CD4-positive, alpha-beta T cell treated with Interleukin-4 for 1 hour (primary cell): ENCODE results near the gene VWCE.
"Not testable (repeated sequence)": the region's sequence is repeated elsewhere in the genome, so short reads cannot be mapped to it uniquely, and the experiment has no call there.

ENCODE experiments used
- DNase-seq, 2 donors: peaks; one replicate each; pipeline ENCODE4 v3.0.0-alpha.2; 2020 to 2022

The VWCE gene

DNA sequence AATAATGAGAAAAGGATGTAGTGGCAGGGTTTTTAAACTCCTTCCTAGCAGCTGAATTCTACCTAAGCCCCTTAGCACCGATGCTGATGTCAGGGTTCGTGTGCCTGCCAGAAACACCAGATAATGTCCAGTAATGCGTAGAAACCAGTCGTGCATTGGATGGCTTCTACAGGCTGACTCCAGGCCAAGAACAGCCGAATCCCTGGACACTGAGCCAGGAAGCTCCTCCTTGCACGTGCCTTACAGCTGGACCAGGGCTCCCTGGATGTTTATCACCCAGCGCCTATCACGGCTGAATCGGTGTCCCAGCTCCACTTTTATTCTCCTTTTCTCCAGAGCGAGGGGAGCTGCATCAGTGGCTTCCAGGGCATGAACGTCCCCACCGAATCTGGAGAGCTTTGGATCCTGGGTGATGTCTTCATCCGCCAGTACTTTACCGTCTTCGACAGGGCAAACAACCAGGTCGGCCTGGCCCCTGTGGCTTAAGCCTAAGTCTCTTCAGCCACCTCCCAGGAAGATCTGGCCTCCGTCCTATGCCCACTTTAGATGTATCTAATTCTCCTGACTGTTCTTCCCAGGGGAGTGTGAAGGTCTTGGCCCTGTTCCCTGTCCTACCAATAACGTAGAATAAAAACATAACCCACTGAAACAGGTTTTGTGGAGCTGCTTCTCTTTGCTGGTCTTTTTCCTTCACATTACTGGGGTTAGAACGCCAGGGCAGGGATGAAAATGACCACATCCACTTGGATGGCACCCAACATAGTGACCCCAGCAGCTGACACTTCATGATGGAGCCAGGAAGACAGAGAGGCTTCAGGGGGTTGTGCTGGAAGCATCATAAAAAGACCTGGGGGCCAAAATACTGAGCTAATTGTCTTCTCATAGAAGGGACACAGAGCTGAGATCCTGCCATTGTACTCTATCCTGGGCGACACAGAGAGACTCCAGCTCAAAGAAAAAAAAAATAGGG, 44.0 kb downstream of the VWCE start:
- DNase-seq, result not testable (repeated sequence)

DNA sequence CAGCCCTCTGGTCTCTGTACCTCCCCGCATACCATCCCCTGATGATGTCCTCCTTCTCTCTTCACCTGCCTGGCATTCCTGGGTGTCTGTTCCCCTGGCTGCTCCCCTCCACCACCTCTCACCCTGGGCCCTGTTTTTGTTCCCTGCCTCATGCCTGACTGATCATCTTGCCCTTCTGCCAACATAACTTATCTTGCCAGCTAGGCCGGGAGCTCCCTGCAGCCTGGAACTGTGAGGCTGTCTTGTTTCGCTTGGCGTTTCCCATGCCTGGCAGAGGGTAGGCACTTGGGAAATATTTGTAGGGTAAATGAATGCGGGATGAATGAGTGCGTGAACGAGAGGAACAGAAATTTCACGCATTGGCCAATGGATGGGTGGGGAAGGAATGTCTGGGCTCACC, 45.9 kb downstream of the VWCE start:
- not testable (repeated sequence) for DNase-seq

- not testable (repeated sequence) for DNase-seq
Measured at GRCh38 chr11:61248071-61248470, 47.0 kb downstream of the VWCE start.

GRCh38 chr11:61245284-61245964, 49.7 kb downstream of the VWCE start:
- not testable (repeated sequence) for DNase-seq

- DNase-seq, result not testable (repeated sequence)
Measured at GRCh38 chr11:61241526-61241925, 53.6 kb downstream of the VWCE start.

GRCh38 chr11:61240875-61241274, 54.2 kb downstream of the VWCE start, which contains the start of gene PGA5:
Gene PGA5 (plus strand): TSS chr11:61241175. CDS start chr11:61241227, 52 bp downstream.
- not testable (repeated sequence) for DNase-seq

GRCh38 chr11:61240288-61240687, 54.8 kb downstream of the VWCE start:
- DNase-seq, result not testable (repeated sequence)

GRCh38 chr11:61237130-61237529, 58.0 kb downstream of the VWCE start:
- DNase-seq, result not testable (repeated sequence)

GRCh38 chr11:61232548-61233145, 62.5 kb downstream of the VWCE start:
- not testable (repeated sequence) for DNase-seq

DNA sequence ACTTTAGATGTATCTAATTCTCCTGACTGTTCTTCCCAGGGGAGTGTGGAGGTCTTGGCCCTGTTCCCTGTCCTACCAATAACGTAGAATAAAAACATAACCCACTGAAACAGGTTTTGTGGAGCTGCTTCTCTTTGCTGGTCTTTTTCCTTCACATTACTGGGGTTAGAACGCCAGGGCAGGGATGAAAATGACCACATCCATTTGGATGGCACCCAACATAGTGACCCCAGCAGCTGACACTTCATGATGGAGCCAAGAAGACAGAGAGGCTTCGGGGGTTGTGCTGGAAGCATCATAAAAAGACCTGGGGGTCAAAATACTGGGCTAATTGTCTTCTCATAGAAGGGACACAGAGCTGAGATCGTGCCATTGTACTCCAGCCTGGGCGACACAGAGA, 63.5 kb downstream of the VWCE start:
- not testable (repeated sequence) for DNase-seq

GRCh38 chr11:61231033-61231432, 64.1 kb downstream of the VWCE start:
- not testable (repeated sequence) for DNase-seq

DNA sequence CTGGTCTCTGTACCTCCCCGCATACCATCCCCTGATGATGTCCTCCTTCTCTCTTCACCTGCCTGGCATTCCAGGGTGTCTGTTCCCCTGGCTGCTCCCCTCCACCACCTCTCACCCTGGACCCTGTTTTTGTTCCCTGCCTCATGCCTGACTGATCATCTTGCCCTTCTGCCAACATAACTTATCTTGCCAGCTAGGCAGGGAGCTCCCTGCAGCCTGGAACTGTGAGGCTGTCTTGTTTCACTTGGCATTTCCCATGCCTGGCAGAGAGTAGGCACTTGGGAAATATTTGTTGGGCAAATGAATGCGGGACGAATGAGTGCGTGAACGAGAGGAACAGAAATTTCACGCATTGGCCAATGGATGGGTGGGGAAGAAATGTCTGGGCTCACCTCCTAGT, 65.7 kb downstream of the VWCE start:
- not testable (repeated sequence) for DNase-seq

DNA sequence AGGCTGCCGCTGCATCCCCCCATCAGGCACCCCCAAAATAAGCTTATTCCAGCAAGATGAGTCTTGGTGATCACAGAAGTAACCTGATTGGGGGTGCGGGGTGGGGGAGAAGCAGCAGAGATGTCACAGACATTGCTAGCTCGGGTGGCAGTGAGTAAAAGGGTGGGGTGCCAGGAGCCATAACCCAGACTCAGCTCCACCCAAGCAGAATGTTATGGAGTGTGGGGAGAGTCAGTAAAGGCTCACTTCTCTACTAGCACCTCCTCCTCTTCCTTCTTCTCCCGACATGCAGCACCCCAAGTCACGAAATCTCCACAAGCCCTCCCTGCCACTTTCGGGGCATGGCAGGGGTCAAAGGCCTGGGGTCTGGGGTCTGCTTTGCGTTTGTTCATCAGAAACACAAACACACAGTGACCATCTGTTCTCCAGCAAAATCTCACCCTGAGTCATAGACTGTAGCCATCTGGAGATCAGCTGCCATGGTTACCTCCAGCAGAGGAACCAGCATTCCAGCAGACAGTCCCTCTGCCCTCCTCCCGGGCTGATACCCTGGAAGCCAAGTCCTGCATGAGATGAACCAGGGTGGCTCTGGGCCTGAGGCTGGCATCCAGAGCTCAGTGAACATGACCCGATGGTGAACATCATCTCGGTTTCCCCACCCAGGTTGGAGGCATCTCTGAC, 68.5 kb downstream of the VWCE start:
- not testable (repeated sequence) for DNase-seq

DNA sequence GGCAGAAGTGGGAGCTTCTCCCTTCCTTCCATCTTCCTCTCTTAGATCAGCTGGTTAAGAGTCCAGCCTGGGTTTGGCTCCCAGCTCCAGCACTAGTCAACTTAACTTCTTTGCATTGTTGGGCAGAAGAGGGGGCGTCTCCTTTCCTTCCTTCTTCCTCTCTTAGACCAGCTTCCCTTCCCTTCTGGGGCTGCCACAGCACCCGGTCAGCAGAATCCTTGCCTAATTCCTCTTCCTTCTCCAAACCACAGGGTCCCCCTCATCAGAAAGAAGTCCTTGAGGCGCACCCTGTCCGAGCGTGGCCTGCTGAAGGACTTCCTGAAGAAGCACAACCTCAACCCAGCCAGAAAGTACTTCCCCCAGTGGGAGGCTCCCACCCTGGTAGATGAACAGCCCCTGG, 72.4 kb downstream of the VWCE start:
- DNase-seq, result not testable (repeated sequence)

GRCh38 chr11:61222047-61222446, 73.1 kb downstream of the VWCE start, which contains the start of gene PGA4:
Gene PGA4 (plus strand): TSS chr11:61222347. CDS start chr11:61222401, 54 bp downstream.
- DNase-seq, result not testable (repeated sequence)

DNA sequence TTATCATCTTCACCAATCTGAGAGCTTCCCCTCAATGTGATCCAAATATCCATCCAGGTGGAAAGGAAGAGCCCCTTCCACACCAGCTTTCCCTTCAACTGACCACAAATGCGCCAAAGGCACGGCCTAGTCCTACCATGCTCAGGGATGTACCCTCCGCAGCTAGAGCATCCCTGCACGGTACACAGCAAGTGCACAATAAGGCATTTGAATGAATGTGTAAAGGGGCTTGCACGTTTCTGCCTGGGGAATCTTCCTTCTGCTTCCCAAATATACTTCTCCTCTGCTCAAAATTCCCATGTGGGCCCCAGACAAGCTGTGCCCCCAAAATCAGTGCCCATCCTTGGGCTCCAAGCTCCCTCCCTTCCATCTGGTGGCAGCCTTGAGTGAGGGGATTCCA, 76.1 kb downstream of the VWCE start:
- DNase-seq, result not testable (repeated sequence)

DNA sequence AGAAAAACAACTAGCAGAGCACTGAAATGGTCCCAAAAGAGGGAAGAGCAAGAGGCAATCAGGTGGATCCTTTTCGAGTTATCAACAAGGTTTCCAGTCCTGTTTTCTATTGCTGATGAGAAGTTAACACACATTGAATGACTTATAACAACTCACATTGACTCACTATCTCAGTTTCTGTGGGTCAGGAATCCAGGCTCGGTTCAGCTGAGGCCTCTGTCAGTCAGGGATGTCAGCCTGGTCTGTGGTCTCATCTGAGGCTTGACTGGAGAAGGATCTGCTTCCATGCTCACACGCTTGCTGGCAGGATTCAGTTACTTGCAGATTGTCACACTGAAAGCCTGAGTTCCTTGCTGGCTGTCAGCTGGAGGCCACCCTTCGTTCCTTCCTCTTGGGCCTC, 76.8 kb downstream of the VWCE start:
- not testable (repeated sequence) for DNase-seq

DNA sequence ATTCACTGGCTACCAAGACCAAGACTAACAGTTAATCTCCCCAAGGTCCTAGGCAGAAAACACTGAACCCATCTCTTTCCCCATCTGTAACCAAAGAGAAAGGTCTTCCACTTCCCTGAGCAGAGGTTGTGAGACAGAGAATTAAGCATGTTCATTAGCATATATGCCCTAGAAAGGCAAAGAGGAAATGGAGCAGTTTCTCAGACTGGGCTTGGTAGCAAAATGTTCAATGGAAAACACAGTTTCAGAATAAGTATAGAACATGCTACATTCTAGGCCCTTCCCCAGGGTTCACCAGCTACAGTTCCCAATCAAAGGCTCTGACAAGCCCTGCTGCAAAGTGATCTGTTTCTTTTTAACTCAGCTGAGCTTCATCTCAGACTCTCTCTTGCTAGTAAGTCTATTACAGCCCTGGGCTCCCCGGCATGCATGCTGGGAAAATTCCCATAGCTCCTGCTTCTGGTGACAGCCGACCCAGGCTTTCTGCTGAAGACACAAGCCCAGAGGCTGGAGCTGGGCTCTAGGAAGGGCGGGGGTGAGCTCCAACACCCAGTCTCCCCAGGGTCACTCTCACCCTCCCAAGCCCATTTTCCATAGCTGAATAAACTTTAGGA, 81.3 kb downstream of the VWCE start:
- DNase-seq, result not testable (repeated sequence)

GRCh38 chr11:61212202-61212601, 82.9 kb downstream of the VWCE start:
- DNase-seq, result not testable (repeated sequence)

DNA sequence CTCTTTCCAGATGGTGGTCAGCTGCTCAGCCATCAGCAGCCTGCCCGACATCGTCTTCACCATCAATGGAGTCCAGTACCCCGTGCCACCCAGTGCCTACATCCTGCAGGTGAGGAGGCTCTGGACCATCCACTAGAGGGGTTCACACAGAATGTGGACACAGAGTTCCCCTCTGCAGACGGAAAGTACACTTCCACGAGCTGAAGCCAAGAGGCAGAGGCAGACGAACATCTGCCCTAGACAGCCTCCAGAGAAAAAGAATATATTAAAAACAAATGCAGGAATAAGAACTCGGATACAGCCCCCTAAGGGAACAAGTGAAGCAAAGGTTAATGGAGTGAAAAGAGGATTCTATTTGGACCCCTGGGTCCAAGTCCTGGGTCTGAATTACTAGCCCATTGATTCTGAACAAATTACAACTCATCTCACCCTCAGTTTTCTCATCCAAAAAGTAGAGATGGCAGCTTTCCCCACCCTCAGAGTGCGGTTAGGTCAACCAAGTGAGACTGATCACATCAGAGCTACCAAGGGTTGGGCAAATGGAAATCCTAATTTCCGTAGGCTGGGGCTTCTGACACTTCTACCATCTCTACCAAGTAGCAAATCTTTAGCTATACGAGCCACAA, 83.7 kb downstream of the VWCE start:
- DNase-seq, result not testable (repeated sequence)

DNA sequence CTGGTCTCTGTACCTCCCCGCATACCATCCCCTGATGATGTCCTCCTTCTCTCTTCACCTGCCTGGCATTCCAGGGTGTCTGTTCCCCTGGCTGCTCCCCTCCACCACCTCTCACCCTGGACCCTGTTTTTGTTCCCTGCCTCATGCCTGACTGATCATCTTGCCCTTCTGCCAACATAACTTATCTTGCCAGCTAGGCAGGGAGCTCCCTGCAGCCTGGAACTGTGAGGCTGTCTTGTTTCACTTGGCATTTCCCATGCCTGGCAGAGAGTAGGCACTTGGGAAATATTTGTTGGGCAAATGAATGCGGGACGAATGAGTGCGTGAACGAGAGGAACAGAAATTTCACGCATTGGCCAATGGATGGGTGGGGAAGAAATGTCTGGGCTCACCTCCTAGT, 84.5 kb downstream of the VWCE start:
- not testable (repeated sequence) for DNase-seq
